Panc1 (cell line): Measurements from ENCODE around the gene UBE2A. TPM values are rescaled to one million over a fixed set of nuclear protein-coding genes. Genes with fewer than 3 reads are reported as not detected.
A peak's percentile ranks its signal among the peaks of the same experiment; 100 is the strongest.

ENCODE experiments used
- ATAC-seq: fragments of 200-7000 bp; cut with Tn5 transposase; 2 replicates; pipeline ENCODE4 v1.9.1; 2020; ENCODE audit warnings: mild to moderate bottlenecking, moderate library complexity
- BruUV-seq: library from RNA; stranded (reverse); fragments of 400-500 nt; replicated peaks from 2 replicates; lab custom pipeline; 2021; lab: Mats Ljungman, UMichigan
- CTCF ChIA-PET: fragments of 300-600 bp; sonication (Branson Sonifier 250); formaldehyde crosslinking; loops from one replicate; lab custom pipeline; 2022; ENCODE audit warnings: antibody characterized with exemption; lab: Charles Lee
- POLR2A ChIA-PET: fragments of 300-600 bp; sonication (Branson Sonifier 250); formaldehyde crosslinking; loops from one replicate; lab custom pipeline; 2022; ENCODE audit warnings: antibody characterized with exemption; lab: Charles Lee
- DNase-seq: peaks from one replicate; pipeline ENCODE4 v3.0.0-alpha.2; 2010; ENCODE audit warnings: low read depth, low spot score
- H3K27ac ChIP-seq: 2 replicates; pipeline ENCODE4 v1.5.1; 2011; ENCODE audit warnings: mild to moderate bottlenecking, low read length, inconsistent platforms
- H3K27me3 ChIP-seq: fragments of 200-500 bp; sonication (Bioruptor generic); 2 replicates; pipeline ENCODE4 v1.6.0; 2014; ENCODE audit warnings: low read length, inconsistent platforms; ENCODE audit not compliant: control insufficient read depth, insufficient read depth
- H3K36me3 ChIP-seq: fragments of 200-500 bp; sonication (Bioruptor generic); 2 replicates; pipeline ENCODE4 v1.5.1; 2014; ENCODE audit warnings: inconsistent platforms, mild to moderate bottlenecking, low read length, moderate library complexity; ENCODE audit not compliant: control insufficient read depth, insufficient read depth
- H3K4me1 ChIP-seq: 2 replicates; pipeline ENCODE4 v1.5.1; 2011; ENCODE audit warnings: inconsistent platforms, mild to moderate bottlenecking, low read length, moderate library complexity; ENCODE audit not compliant: control insufficient read depth, insufficient read depth
- H3K4me3 ChIP-seq, 2 experiments: 2 replicates each; pipeline ENCODE4 v1.5.1; 2011 to 2012; ENCODE audit warnings: low read depth in 2 of 2, low read length in 2 of 2, mild to moderate bottlenecking in 2 of 2, inconsistent platforms in 1 of 2, moderate library complexity in 1 of 2
- H3K9me3 ChIP-seq: fragments of 200-500 bp; sonication (Bioruptor generic); 2 replicates; pipeline ENCODE4 v1.5.1; 2014; ENCODE audit warnings: low read depth, mild to moderate bottlenecking, inconsistent platforms, low read length, moderate library complexity; ENCODE audit not compliant: control insufficient read depth, insufficient read depth
- CTCF ChIP-seq: fragments of 450-650 bp; IDR thresholded peaks from 2 replicates; pipeline ENCODE4 v1.5.1; 2017; ENCODE audit warnings: mild to moderate bottlenecking
- POLR2AphosphoS5 ChIP-seq: IDR thresholded peaks from 2 replicates; pipeline ENCODE4 v1.6.1; 2012; ENCODE audit warnings: mild to moderate bottlenecking, low read depth, low read length, moderate library complexity
- REST ChIP-seq, 2 experiments: IDR thresholded peaks; 2 replicates each; pipeline ENCODE4 v1.6.1; 2011 to 2012; ENCODE audit warnings: low read depth in 2 of 2, control low read depth in 1 of 2, low read length in 1 of 2, mild to moderate bottlenecking in 1 of 2, moderate library complexity in 1 of 2; ENCODE audit not compliant: insufficient read depth in 1 of 2
- SIN3A ChIP-seq: IDR thresholded peaks from 2 replicates; pipeline ENCODE4 v1.6.1; 2012; ENCODE audit warnings: low read depth, mild to moderate bottlenecking, low read length, moderate library complexity, borderline replicate concordance; ENCODE audit not compliant: insufficient read depth
- TCF7L2 ChIP-seq: IDR thresholded peaks from 2 replicates; pipeline ENCODE4 v1.6.1; 2011; ENCODE audit warnings: mild to moderate bottlenecking, low read depth, low read length, inconsistent platforms
- in situ Hi-C: cut with HindIII; loops from 2 replicates; pipeline ENCODE4 v1.10.0; 2016; ENCODE audit warnings: low sequenced_read_pairs, low pct_unique_long_range_greater_than_20kb
- intact Hi-C: fragments of 100-400 bp; cut with micrococcal nuclease; formaldehyde crosslinking; loops from one replicate; pipeline ENCODE4 v1.10.0; 2022; ENCODE audit not compliant: unreplicated experiment
- total RNA-seq: library from RNA; stranded (reverse); gene quantifications from one replicate; pipeline ENCODE4 v1.2.1, GENCODE V29; 2021; ENCODE audit not compliant: unreplicated experiment

UBE2A gene
- total RNA-seq, 1 experiment from 2014 or later = 110 TPM

- no peak for DNase-seq
- no peak for TF ChIP-seq POLR2AphosphoS5
- TF ChIP-seq CTCF = no peak
- TF ChIP-seq SIN3A = no peak
- TF ChIP-seq TCF7L2 = no peak
- no peak for TF ChIP-seq REST (IDR thresholded peaks at IDR 0.05; ENCODE audit: insufficient read depth in 1 of 2, low read depth in 2 of 2, low read length in 1 of 2)
- Histone ChIP-seq H3K4me3 (no peak overlapping the region), H3K9me3 (no peaks in the 10 kb centered on the region), H3K27ac (no peak overlapping the region), H3K4me1 (peaks cover 8% of the 10 kb centered on the region), H3K36me3 (no peaks in the 10 kb centered on the region; the same call in 1 of the 2 replicates), H3K27me3 (no peaks in the 10 kb centered on the region)
- ChIA-PET POLR2A (interaction anchor here (0.6 kb wide), 1 partner anchor 333 kb away, joined by 5 read pairs; no protein-coding TSS in a partner anchor), CTCF (interaction anchor here (0.7 kb wide), 1 partner anchor 54 kb away, joined by 8 read pairs; no protein-coding TSS in a partner anchor)
- in situ Hi-C loops (no loop called here), intact Hi-C loops (no loop called here)
- no TSS peak for BruUV-seq
- ATAC-seq = no peak
Observed at GRCh38 chrX:119570351-119570835, 4.0 kb upstream of the UBE2A start.

DNA sequence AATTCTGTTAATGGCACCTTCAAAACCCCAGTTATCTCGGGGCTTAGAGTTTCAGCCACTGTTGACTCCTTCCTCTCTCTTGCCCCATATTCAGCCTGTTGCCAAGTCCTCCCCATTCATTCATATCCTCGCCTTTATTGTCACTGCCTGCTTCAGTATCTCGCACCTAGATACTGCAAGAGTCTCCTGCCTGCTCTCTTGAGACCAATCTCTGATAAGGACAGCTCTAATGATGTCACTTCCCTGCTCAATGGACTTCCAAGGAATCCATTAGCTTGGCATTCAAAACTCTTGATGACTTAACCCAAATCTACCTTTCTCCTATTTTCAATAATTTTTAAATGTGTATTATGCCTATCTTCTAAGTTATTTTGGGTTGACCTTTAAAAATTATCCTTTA lies 1.1 kb upstream of the UBE2A start:
- ChIA-PET CTCF (no interaction called here), POLR2A (no interaction called here)
- Histone ChIP-seq H3K27me3 (no peaks in the 10 kb centered on the region), H3K36me3 (peaks cover 6% of the 10 kb centered on the region), H3K9me3 (no peaks in the 10 kb centered on the region), H3K27ac (peak overlapping the region; percentile 88), H3K4me3 (peak overlapping the region; percentile 78 to 80), H3K4me1 (peaks cover 13% of the 10 kb centered on the region)
- TSS peak; percentile 83 for BruUV-seq
- no peak for TF ChIP-seq POLR2AphosphoS5
- TF ChIP-seq REST (IDR thresholded peaks at IDR 0.05; ENCODE audit: insufficient read depth in 1 of 2, low read depth in 2 of 2, low read length in 1 of 2) = no peak
- no peak for TF ChIP-seq SIN3A
- no peak for TF ChIP-seq CTCF
- no peak for TF ChIP-seq TCF7L2
- intact Hi-C loops (no loop called here), in situ Hi-C loops (no loop called here)
- DNase-seq = no peak
- no peak for ATAC-seq
